IMR-90 (cell line): ENCODE measurements around the gene AGPAT3.

Source experiments
- CEBPB ChIP-seq: IDR thresholded peaks from 2 replicates; pipeline ENCODE4 v1.6.1; 2012; ENCODE audit warnings: low read depth, low read length, improper control_type of control experiment
- FOS ChIP-seq: fragments of 150-350 bp; IDR thresholded peaks from 2 replicates; pipeline ENCODE4 v1.6.1; 2016; ENCODE audit warnings: low read depth, low read length
- MAZ ChIP-seq: IDR thresholded peaks from 2 replicates; pipeline ENCODE4 v1.6.1; 2012; ENCODE audit warnings: low read depth, mild to moderate bottlenecking, low read length, improper control_type of control experiment, moderate library complexity, borderline replicate concordance
- POLR2A ChIP-seq: IDR thresholded peaks from 2 replicates; pipeline ENCODE4 v1.6.1; 2012; ENCODE audit warnings: mild to moderate bottlenecking, low read depth, low read length
- RAD21 ChIP-seq: IDR thresholded peaks from 2 replicates; pipeline ENCODE4 v1.6.1; 2012; ENCODE audit warnings: low read length, improper control_type of control experiment
- RCOR1 ChIP-seq: IDR thresholded peaks from 2 replicates; pipeline ENCODE4 v1.6.1; 2012; ENCODE audit warnings: mild to moderate bottlenecking, low read length, improper control_type of control experiment; ENCODE audit not compliant: insufficient replicate concordance
- RFX5 ChIP-seq: IDR thresholded peaks from 2 replicates; pipeline ENCODE4 v1.8.0; 2012; ENCODE audit warnings: low read depth, mild to moderate bottlenecking, low read length, moderate library complexity
- TF ChIP-seq, protein P1 (sequence below): conservative IDR thresholded peaks from 2 replicates; pipeline ENCODE4 v1.5.1; 2012; ENCODE audit warnings: mild to moderate bottlenecking, low read depth, low read length, improper control_type of control experiment
- TF ChIP-seq, protein P2 (sequence below): fragments of 150-350 bp; IDR thresholded peaks from 2 replicates; pipeline ENCODE4 v1.6.1; 2017; ENCODE audit warnings: mild to moderate bottlenecking, antibody characterized with exemption, low read length, low read depth

DNA sequence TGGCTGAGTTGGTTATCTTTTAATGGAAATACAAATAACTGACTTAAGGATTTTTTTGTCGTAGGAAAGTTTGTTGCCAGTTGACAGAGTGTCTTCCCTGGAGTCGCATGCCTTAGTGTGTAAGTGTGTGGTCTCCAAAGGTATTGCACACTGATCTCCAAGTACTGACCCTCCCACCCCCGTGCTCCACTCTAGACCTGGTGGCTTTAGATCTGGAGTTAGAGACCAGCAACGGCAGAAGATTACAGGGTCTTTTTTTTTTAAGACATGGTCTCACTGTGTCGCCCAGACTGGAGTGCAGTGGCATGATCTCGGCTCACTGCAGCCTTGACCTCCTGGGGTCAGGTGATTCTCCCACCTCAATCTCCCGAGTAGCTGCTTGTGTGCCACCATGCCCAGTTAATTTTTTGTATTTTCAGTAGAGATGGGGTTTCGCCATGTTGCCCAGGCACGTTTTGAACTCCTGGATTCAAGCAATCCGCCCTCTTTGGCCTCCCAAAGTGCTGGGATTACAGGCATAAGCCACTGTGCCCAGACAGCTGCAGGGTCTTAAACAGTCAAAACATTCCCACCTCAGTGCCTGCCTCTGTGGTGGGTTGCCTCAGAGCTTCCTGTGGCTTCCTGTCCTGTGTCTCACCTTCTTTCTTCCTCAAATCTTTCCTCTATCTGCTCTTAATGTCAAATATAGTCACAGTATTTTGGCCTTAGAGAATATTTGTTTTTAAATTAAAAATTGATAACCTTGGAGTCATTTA lies 154.0 kb downstream of the AGPAT3 start:
- no peak for TF ChIP-seq POLR2A
- TF ChIP-seq RAD21: no peak
- TF ChIP-seq, protein P1, sequence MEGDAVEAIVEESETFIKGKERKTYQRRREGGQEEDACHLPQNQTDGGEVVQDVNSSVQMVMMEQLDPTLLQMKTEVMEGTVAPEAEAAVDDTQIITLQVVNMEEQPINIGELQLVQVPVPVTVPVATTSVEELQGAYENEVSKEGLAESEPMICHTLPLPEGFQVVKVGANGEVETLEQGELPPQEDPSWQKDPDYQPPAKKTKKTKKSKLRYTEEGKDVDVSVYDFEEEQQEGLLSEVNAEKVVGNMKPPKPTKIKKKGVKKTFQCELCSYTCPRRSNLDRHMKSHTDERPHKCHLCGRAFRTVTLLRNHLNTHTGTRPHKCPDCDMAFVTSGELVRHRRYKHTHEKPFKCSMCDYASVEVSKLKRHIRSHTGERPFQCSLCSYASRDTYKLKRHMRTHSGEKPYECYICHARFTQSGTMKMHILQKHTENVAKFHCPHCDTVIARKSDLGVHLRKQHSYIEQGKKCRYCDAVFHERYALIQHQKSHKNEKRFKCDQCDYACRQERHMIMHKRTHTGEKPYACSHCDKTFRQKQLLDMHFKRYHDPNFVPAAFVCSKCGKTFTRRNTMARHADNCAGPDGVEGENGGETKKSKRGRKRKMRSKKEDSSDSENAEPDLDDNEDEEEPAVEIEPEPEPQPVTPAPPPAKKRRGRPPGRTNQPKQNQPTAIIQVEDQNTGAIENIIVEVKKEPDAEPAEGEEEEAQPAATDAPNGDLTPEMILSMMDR: no peak
- no peak for TF ChIP-seq RFX5
- TF ChIP-seq, protein P2, sequence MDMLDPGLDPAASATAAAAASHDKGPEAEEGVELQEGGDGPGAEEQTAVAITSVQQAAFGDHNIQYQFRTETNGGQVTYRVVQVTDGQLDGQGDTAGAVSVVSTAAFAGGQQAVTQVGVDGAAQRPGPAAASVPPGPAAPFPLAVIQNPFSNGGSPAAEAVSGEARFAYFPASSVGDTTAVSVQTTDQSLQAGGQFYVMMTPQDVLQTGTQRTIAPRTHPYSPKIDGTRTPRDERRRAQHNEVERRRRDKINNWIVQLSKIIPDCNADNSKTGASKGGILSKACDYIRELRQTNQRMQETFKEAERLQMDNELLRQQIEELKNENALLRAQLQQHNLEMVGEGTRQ: no peak
- TF ChIP-seq FOS: no peak
- TF ChIP-seq MAZ: no peak
- no peak for TF ChIP-seq CEBPB
- no peak for TF ChIP-seq RCOR1
